Stomach smooth muscle (tissue), 2 donors: ENCODE measurements around the gene MYO5C.
A peak's percentile ranks its signal among the peaks of the same experiment; 100 is the strongest.

ENCODE experiments used
- H3K27ac ChIP-seq: one replicate; pipeline ENCODE4 v1.7.0; 2013; ENCODE audit warnings: mild to moderate bottlenecking, low read length, inconsistent platforms
- H3K27me3 ChIP-seq, 2 donors: one replicate each; pipeline ENCODE4 v1.7.0; 2013; ENCODE audit warnings: low read length in 2 of 2; ENCODE audit not compliant: insufficient read depth in 2 of 2, control insufficient read depth in 1 of 2
- H3K36me3 ChIP-seq, 2 donors: one replicate each; pipeline ENCODE4 v1.7.0; 2013; ENCODE audit warnings: low read length in 2 of 2; ENCODE audit not compliant: control insufficient read depth in 2 of 2, insufficient read depth in 2 of 2
- H3K4me1 ChIP-seq: one replicate; pipeline ENCODE4 v1.7.0; 2013; ENCODE audit warnings: low read length; ENCODE audit not compliant: control insufficient read depth, insufficient read depth
- H3K4me3 ChIP-seq, 2 donors: one replicate each; pipeline ENCODE4 v1.7.0; 2013; ENCODE audit warnings: low read length in 2 of 2
- H3K9ac ChIP-seq, 2 donors: one replicate each; pipeline ENCODE4 v1.7.0; 2013; ENCODE audit warnings: low read length in 2 of 2, mild to moderate bottlenecking in 1 of 2
- H3K9me3 ChIP-seq, 2 donors: one replicate each; pipeline ENCODE4 v1.7.0; 2013; ENCODE audit warnings: low read length in 2 of 2; ENCODE audit not compliant: control insufficient read depth in 2 of 2
- donor health status: healthy.
- donor health status: Pancreatic carcinoma.

Gene MYO5C

GRCh38 chr15:52295421-52296001 is at the start of gene MYO5C:
Gene MYO5C (minus strand): TSS chr15:52295804. CDS start chr15:52295636, 168 bp downstream.
- peaks cover 5% of the 10 kb centered on the region for H3K4me1 ChIP-seq
- no peak within 1 kb of the TSS for H3K9ac ChIP-seq
- H3K27ac ChIP-seq, result no peak within 1 kb of the TSS
- peaks cover 25 to 26% of the 10 kb centered on the region in 2 donors for H3K27me3 ChIP-seq
- H3K9me3 ChIP-seq, result no peaks in the 10 kb centered on the region
- H3K36me3 ChIP-seq, result no peaks in the 10 kb centered on the region
- peak within 1 kb of the TSS in 1 of 2 donors; percentile 59 for H3K4me3 ChIP-seq

DNA sequence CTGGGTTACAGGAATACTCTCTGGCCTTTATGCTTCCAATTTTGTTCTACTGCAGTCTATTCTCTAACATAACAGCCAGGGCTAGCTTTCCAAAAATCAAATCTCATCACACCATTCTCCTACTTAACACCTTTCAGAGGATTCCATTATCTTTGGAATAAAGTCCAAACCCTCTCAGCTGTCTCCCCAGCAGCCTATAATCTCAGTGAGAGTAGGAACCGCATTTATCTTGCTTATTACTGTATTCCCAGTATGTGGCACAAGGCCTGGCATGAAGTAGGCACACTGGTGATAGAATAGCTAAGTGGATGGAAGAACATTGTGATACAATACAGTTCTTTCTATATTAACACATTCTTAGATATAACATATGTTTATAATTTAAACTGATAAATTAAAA is 49.0 kb upstream of the MYO5C start:
- H3K4me3 ChIP-seq, result no peak overlapping the region
- H3K9me3 ChIP-seq, result no peaks in the 10 kb centered on the region
- no peaks in the 10 kb centered on the region for H3K27me3 ChIP-seq
- no peak overlapping the region for H3K9ac ChIP-seq
- no peak overlapping the region for H3K27ac ChIP-seq
- H3K4me1 ChIP-seq, result no peaks in the 10 kb centered on the region
- peaks cover 3% of the 10 kb centered on the region in 2 donors for H3K36me3 ChIP-seq

GRCh38 chr15:52343831-52344230 is 48.2 kb upstream of the MYO5C start:
- Histone ChIP-seq H3K27me3 (no peaks in the 10 kb centered on the region), H3K27ac (no peak overlapping the region), H3K4me3 (no peak overlapping the region), H3K36me3 (peaks cover 0 to 5% of the 10 kb centered on the region in 2 donors), H3K4me1 (no peaks in the 10 kb centered on the region), H3K9me3 (no peaks in the 10 kb centered on the region), H3K9ac (no peak overlapping the region)

DNA sequence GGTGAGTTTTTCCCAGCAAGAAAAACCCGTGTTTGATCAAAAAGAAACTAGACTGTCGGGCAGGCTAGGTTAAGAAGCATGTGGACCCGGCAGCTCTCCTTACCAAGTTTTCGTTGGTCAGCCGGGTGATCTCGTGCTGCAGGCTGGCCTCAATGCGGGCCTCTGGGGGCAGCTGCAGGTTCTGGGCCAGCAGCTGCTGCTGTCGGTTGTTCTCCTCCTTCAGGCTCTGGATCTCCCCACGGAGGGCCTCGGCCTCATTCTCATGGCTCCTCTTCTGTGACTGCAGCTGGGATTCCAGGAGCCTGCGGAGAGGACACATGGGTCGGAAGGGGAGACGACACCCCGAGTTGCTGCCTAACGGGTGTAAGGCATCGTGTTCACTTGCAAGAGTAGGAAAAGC is 44.5 kb upstream of the MYO5C start:
- Histone ChIP-seq H3K9me3 (no peaks in the 10 kb centered on the region), H3K9ac (no peak overlapping the region), H3K27me3 (no peaks in the 10 kb centered on the region), H3K4me3 (no peak overlapping the region), H3K27ac (no peak overlapping the region), H3K4me1 (no peaks in the 10 kb centered on the region), H3K36me3 (peaks cover 0 to 7% of the 10 kb centered on the region in 2 donors)

DNA sequence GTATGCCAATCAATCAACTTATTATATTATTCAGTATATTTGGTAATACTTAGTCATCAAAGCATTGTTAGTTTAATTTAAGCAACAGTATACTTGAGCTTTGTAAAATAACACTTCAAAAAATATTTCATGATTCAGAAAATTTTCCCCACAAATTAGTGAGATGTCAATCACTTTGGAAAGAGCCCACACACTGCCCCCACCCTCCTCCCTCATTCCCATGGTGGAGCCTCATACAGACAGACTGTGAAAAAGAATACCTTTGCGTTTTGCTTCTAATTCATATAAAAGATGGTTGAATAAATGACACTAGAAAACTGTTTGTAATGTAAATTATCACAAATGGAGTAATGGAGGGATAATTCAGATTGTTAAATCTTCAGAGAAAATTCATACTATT is 43.3 kb upstream of the MYO5C start:
- Histone ChIP-seq H3K4me3 (no peak overlapping the region), H3K9me3 (no peaks in the 10 kb centered on the region), H3K27ac (no peak overlapping the region), H3K9ac (no peak overlapping the region), H3K36me3 (peaks cover 5 to 11% of the 10 kb centered on the region in 2 donors), H3K27me3 (no peaks in the 10 kb centered on the region), H3K4me1 (no peaks in the 10 kb centered on the region)

DNA sequence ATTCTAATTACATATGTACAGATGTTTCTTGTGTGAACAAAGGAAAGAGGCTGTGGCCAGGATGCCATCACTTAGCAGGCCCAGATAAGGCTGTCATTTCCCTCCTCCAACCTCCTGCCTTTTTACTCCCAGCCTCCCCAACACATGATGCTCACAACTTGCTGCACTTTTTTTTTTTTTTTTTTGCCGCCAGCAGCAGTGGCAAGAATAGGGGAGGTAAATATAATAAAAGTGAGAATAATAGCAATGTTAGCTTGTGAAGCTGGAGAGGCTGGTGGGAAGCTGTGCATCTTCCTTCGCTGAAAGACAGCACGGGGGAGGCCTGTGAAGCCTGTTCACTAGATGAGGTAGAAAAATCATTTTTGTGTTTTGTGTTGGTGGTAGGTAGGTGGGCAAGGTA is 42.5 kb upstream of the MYO5C start:
- Histone ChIP-seq H3K27ac (no peak overlapping the region), H3K4me3 (no peak overlapping the region), H3K36me3 (peaks cover 5 to 11% of the 10 kb centered on the region in 2 donors), H3K4me1 (no peaks in the 10 kb centered on the region), H3K9ac (no peak overlapping the region), H3K9me3 (no peaks in the 10 kb centered on the region), H3K27me3 (no peaks in the 10 kb centered on the region)

DNA sequence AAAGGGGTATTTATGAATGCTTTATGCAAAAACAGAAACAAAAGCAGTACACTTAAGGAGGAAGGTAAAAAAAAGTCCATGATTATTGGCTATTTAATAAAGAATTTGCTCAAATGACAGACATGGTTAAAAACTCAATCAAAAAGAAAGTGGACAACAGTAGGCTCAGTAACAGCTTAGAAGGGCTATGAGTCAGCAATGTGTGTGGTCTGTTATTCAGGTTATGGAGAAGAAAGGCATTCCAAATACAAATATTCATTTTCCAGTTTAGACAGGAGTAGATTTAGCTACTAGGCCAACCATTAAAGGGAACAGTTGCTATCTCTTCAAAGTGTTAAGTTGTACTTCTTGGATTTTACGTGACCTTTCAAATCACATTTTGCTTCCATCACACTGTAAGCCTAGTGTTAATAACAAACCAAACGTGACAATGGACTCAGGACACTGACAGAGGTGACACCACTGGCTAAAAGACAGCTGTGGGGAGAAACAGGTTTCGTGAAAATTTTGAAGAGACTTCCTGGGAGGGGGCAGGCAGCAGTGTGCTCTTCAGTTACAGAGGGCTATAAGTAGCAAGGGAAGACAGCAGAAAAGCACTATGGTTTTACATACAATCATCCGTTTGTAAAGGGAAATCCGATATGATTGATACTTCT is 41.7 kb upstream of the MYO5C start:
- Histone ChIP-seq H3K4me1 (no peaks in the 10 kb centered on the region), H3K27ac (no peak overlapping the region), H3K9me3 (no peaks in the 10 kb centered on the region), H3K36me3 (peaks cover 5 to 11% of the 10 kb centered on the region in 2 donors), H3K4me3 (no peak overlapping the region), H3K9ac (no peak overlapping the region), H3K27me3 (no peaks in the 10 kb centered on the region)

DNA sequence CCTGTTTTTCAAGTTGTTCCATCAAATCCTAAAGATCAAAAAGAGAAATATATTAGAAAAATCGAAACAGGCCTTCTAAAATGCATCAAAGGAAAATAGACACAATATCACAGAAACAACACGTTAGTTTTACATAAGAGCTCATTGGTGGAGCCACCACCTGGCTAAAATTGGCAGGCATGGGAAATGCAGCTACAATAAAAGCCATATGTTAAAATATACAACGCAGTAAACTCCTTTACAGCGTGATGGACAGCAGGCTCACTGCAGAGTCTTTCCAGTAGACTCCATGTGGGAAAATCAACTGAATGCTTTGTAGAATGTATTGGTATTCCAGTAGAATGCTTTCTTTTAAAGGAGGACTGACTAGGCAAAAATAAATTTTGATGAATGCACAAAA is 40.9 kb upstream of the MYO5C start:
- no peak overlapping the region for H3K9ac ChIP-seq
- no peak overlapping the region for H3K4me3 ChIP-seq
- H3K4me1 ChIP-seq, result no peaks in the 10 kb centered on the region
- H3K27me3 ChIP-seq, result no peaks in the 10 kb centered on the region
- H3K27ac ChIP-seq, result no peak overlapping the region
- peaks cover 6 to 11% of the 10 kb centered on the region in 2 donors for H3K36me3 ChIP-seq
- no peaks in the 10 kb centered on the region for H3K9me3 ChIP-seq

GRCh38 chr15:52334491-52335160 is 39.0 kb upstream of the MYO5C start:
- Histone ChIP-seq H3K36me3 (peaks cover 7 to 9% of the 10 kb centered on the region in 2 donors), H3K4me1 (no peaks in the 10 kb centered on the region), H3K4me3 (no peak overlapping the region), H3K27me3 (no peaks in the 10 kb centered on the region), H3K9me3 (no peaks in the 10 kb centered on the region), H3K27ac (no peak overlapping the region), H3K9ac (no peak overlapping the region)

- Histone ChIP-seq H3K27ac (no peak overlapping the region), H3K27me3 (no peaks in the 10 kb centered on the region), H3K4me3 (no peak overlapping the region), H3K9ac (no peak overlapping the region), H3K36me3 (peaks cover 14 to 16% of the 10 kb centered on the region in 2 donors), H3K9me3 (no peaks in the 10 kb centered on the region), H3K4me1 (no peaks in the 10 kb centered on the region)
Measured at GRCh38 chr15:52331490-52332240, 36.1 kb upstream of the MYO5C start.
